Smooth muscle cell (in vitro differentiated cells): ENCODE results near the gene ZNF407. TPM values are rescaled to one million over a fixed set of nuclear protein-coding genes. Genes with fewer than 3 reads are reported as not detected.

Experiments used
- DNase-seq: peaks from one replicate; lab custom pipeline; 2025; ENCODE audit not compliant: unreplicated experiment; lab: John Stamatoyannopoulos, UW
- H2AFZ ChIP-seq: fragments of 200-600 bp; sonication (generic); 2 replicates; pipeline ENCODE4 v1.6.0; 2016; ENCODE audit warnings: antibody characterized with exemption, low read depth, mild to moderate bottlenecking
- H3F3A ChIP-seq: fragments of 200-600 bp; sonication (generic); 2 replicates; pipeline ENCODE4 v1.6.0; 2017; ENCODE audit warnings: antibody characterized with exemption, low read depth
- H3K27ac ChIP-seq: fragments of 200-600 bp; sonication (generic); 2 replicates; pipeline ENCODE4 v1.5.1; 2016; ENCODE audit warnings: low read depth, mild to moderate bottlenecking
- H3K27me3 ChIP-seq: fragments of 200-600 bp; sonication (generic); 2 replicates; pipeline ENCODE4 v1.6.1; 2016; ENCODE audit warnings: low read depth, mild to moderate bottlenecking
- H3K36me3 ChIP-seq: fragments of 200-600 bp; sonication (generic); 2 replicates; pipeline ENCODE4 v1.5.1; 2016; ENCODE audit warnings: low read depth
- H3K4me1 ChIP-seq: fragments of 200-600 bp; sonication (generic); 2 replicates; pipeline ENCODE4 v1.5.1; 2016; ENCODE audit warnings: low read depth
- H3K4me2 ChIP-seq: fragments of 200-600 bp; sonication (generic); 2 replicates; pipeline ENCODE4 v1.6.0; 2016; ENCODE audit warnings: mild to moderate bottlenecking
- H3K4me3 ChIP-seq: fragments of 200-600 bp; sonication (generic); 2 replicates; pipeline ENCODE4 v1.5.1; 2016; ENCODE audit warnings: mild to moderate bottlenecking
- H3K79me2 ChIP-seq: fragments of 200-600 bp; sonication (generic); 2 replicates; pipeline ENCODE4 v1.6.0; 2016; ENCODE audit warnings: low read depth, mild to moderate bottlenecking
- H3K9ac ChIP-seq: fragments of 200-600 bp; sonication (generic); 2 replicates; pipeline ENCODE4 v1.6.0; 2016; ENCODE audit warnings: low read depth
- H3K9me3 ChIP-seq: fragments of 200-600 bp; sonication (generic); replicated peaks from 2 replicates; pipeline ENCODE4 v1.5.1; 2016; ENCODE audit warnings: low read depth
- H4K20me1 ChIP-seq: fragments of 200-600 bp; sonication (generic); 2 replicates; pipeline ENCODE4 v1.6.0; 2016; ENCODE audit warnings: low read depth
- CTCF ChIP-seq: fragments of 200-600 bp; sonication (generic); IDR thresholded peaks from 2 replicates; pipeline ENCODE4 v1.5.1; 2017; ENCODE audit warnings: borderline replicate concordance, mild to moderate bottlenecking, antibody characterized with exemption; ENCODE audit not compliant: insufficient read depth, poor library complexity, severe bottlenecking
- WGBS: methylation state at CpG from one replicate; pipeline ENCODE4 v1.1.7; 2016; ENCODE audit warnings: low lambda C conversion rate; 5-methylcytosine and 5-hydroxymethylcytosine counted together
- polyA plus RNA-seq: library from polyadenylated mRNA; unstranded; fragments of >200 nt; fragmentation: Nextera tagmentation; extraction: Ambion mirVana; gene quantifications from 2 replicates; pipeline ENCODE4 v1.2.1, GENCODE V29; 2016
- total RNA-seq: library from RNA; depleted of rRNA; stranded (reverse); fragments of >200 nt; gene quantifications from 2 replicates; pipeline ENCODE4 v1.2.3, GENCODE V29; 2014

ZNF407 gene
- total and polyA plus RNA-seq, 2 experiments from 2014 or later: 4.5 to 11.5 TPM

DNA sequence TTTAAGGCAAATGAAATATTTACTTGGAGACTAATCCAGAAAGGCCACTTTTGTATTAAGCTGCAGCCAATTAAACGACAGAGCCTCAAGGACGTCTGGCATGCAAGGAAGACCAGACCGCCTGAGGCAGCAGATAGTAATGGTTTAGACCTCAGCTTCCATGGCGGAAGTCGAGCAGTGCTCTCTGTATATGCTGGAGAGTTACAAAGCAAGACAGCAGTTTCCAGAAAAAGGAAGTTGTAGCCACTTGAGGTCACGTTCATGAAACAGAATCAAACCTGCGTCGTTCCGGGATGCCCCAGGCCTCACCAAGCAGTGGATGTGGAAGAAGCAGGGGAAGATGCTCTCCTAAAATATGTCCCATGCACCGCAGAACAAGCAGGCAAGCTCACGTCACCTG is 469.3 kb downstream of the ZNF407 start:
- Histone ChIP-seq H3K9me3 (no peaks in the 10 kb centered on the region), H3F3A (no peaks in the 10 kb centered on the region), H4K20me1 (no peaks in the 10 kb centered on the region), H3K27ac (no peak overlapping the region), H2AFZ (no peak overlapping the region), H3K4me3 (no peak overlapping the region), H3K4me2 (no peak overlapping the region), H3K27me3 (no peaks in the 10 kb centered on the region), H3K79me2 (no peaks in the 10 kb centered on the region), H3K9ac (no peak overlapping the region), H3K4me1 (peaks cover 3% of the 10 kb centered on the region), H3K36me3 (no peaks in the 10 kb centered on the region)
- no peak for DNase-seq
- TF ChIP-seq CTCF: no peak
- WGBS: 82% methylated on average over 11 of the region's 11 CpGs

DNA sequence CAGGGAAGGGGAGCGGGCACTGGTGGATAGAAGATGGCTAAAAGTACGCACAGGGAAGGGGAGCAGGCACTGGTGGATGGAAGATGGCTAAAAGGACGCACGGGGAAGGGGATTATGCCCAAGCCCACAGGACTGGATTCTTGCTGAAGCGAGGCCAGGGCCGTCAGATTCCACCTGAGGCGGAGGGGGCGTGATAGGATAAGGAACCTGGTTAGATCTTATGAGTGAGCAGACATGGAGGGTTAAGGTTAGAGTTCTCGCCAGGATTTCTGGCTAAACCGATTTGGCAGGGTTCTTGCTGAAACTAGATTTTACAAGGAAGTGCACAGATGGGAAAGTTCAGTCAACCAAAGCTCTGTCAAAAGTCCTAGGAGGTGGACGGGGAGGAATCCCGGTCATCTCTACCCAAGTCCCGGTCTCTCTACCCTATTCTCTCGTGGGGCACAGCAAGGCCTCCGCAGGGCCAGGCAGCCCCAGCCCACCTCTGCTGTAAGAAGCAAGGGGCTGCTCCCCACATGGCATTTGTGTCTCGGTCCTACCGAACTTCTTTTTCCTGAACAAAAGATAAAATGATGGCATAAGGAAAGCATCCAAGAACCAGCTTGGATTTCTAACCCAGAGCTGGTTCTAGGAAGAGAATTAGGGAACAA is 470.5 kb downstream of the ZNF407 start:
- Histone ChIP-seq H3K9ac (no peak overlapping the region), H2AFZ (no peak overlapping the region), H3K27me3 (no peaks in the 10 kb centered on the region), H3K36me3 (no peaks in the 10 kb centered on the region), H3K4me2 (no peak overlapping the region), H3K79me2 (no peaks in the 10 kb centered on the region), H3F3A (no peaks in the 10 kb centered on the region), H3K4me1 (peaks cover 3% of the 10 kb centered on the region), H4K20me1 (no peaks in the 10 kb centered on the region), H3K4me3 (no peak overlapping the region), H3K27ac (no peak overlapping the region), H3K9me3 (no peaks in the 10 kb centered on the region)
- TF ChIP-seq CTCF: no peak
- DNase-seq: no peak
- WGBS: 94% methylated on average over 17 of the region's 17 CpGs

DNA sequence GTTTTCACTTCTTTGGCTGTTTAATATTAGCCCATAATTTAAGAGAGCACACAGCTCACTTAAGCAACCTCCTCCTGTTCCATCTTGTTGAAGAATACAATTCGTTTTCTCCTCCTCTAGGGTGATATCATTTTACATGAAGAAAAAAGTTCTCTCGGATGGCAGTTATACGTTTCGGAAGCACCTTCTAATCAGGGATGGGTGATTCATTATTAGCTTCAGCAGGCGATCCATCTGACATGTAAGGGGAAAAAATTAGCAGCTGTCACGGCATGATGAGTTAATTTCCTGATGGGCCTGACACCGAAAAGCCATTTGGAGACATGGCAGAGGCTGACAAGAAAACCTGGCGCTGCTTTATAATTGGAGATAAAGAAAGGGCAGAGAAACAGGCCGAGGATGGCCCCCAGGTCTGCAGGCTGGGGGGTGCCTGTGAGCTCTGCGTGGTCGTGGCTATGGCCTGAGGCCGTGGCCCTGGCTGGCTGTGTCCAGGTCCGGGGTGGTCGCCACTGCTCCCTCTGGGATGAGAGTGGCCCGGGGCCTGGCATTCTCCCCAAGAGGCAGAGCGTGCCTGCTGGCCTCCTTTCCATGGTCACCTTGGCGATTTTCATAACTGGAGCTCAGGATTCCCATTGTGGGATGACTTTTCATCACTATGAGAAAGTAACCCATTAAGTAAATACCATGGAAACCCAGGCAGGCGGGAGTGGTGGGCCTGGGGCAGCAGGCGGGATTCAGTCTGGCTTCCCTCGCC is 471.2 kb downstream of the ZNF407 start:
- no peaks in the 10 kb centered on the region for H3K27me3 ChIP-seq
- H3K4me2 ChIP-seq: no peak overlapping the region
- 90% methylated on average over 20 of the region's 20 CpGs for WGBS
- no peaks in the 10 kb centered on the region for H4K20me1 ChIP-seq
- no peaks in the 10 kb centered on the region for H3K9me3 ChIP-seq
- H3K79me2 ChIP-seq: no peaks in the 10 kb centered on the region
- TF ChIP-seq CTCF: no peak
- H3K9ac ChIP-seq: no peak overlapping the region
- no peak overlapping the region for H3K4me3 ChIP-seq
- H3K4me1 ChIP-seq: peaks cover 3% of the 10 kb centered on the region
- H2AFZ ChIP-seq: no peak overlapping the region
- no peaks in the 10 kb centered on the region for H3F3A ChIP-seq
- H3K36me3 ChIP-seq: no peaks in the 10 kb centered on the region
- no peak overlapping the region for H3K27ac ChIP-seq
- DNase-seq: no peak
